GM19099 (cell line): ENCODE data around the gene ZNF438.

ENCODE experiments used
- POLR2A ChIP-seq: IDR thresholded peaks from 3 replicates; pipeline ENCODE4 v1.6.1; 2011; ENCODE audit warnings: low read depth; ENCODE audit not compliant: insufficient read length; ENCODE audit errors: extremely low read depth

ZNF438 gene

GRCh38 chr10:30848396-30849032 lies 183.2 kb downstream of the ZNF438 start:
- TF ChIP-seq POLR2A: no peak

- TF ChIP-seq POLR2A: no peak
These were observed 184.0 kb downstream of the ZNF438 start for GRCh38 chr10:30847642-30848041.

GRCh38 chr10:30847199-30847598 lies 184.5 kb downstream of the ZNF438 start:
- no peak for TF ChIP-seq POLR2A

- TF ChIP-seq POLR2A: no peak
These were observed 185.0 kb downstream of the ZNF438 start for GRCh38 chr10:30846710-30847109.

- TF ChIP-seq POLR2A: no peak
These were observed 188.8 kb downstream of the ZNF438 start for GRCh38 chr10:30842894-30843293.

- TF ChIP-seq POLR2A: no peak
These were observed 189.5 kb downstream of the ZNF438 start for GRCh38 chr10:30842185-30842584.

- TF ChIP-seq POLR2A: no peak
These were observed 191.1 kb downstream of the ZNF438 start for GRCh38 chr10:30840395-30841050.

GRCh38 chr10:30839652-30840051 lies 192.0 kb downstream of the ZNF438 start:
- no peak for TF ChIP-seq POLR2A

- no peak for TF ChIP-seq POLR2A
These were observed 195.3 kb downstream of the ZNF438 start for GRCh38 chr10:30836406-30836805.

GRCh38 chr10:30835146-30835545 lies 196.5 kb downstream of the ZNF438 start:
- TF ChIP-seq POLR2A: no peak

GRCh38 chr10:30834651-30835050 lies 197.0 kb downstream of the ZNF438 start:
- TF ChIP-seq POLR2A: no peak

- TF ChIP-seq POLR2A: no peak
These were observed 197.5 kb downstream of the ZNF438 start for GRCh38 chr10:30834153-30834552.

- TF ChIP-seq POLR2A: no peak
These were observed 198.1 kb downstream of the ZNF438 start for GRCh38 chr10:30833628-30833970.

- TF ChIP-seq POLR2A: no peak
These were observed 198.7 kb downstream of the ZNF438 start for GRCh38 chr10:30832749-30833627.

GRCh38 chr10:30832001-30832748 lies 199.5 kb downstream of the ZNF438 start:
- TF ChIP-seq POLR2A: no peak
